ENCODE data around the gene TMEM190. TPM values are rescaled to one million over a fixed set of nuclear protein-coding genes. Genes with fewer than 3 reads are reported as not detected.
"Not testable (repeated sequence)": the region's sequence is repeated elsewhere in the genome, so short reads cannot be mapped to it uniquely, and the experiment has no call there.

The TMEM190 gene
- total and polyA plus RNA-seq, 12 donors = 0.55 to 63.0 (median 1.7) TPM; not detected in 6

GRCh38 chr19:55410168-55410567, 33.5 kb downstream of the TMEM190 start:
- Histone ChIP-seq H3K9me3 (replicated peaks in 1 of 3) (no peaks in the 10 kb centered on the region), H3K4me1 (replicated peaks in 1 of 2) (peaks cover 6 to 24% of the 10 kb centered on the region in 2 donors), H3K36me3 (replicated peaks in 1 of 2) (peaks cover 0 to 8% of the 10 kb centered on the region in 2 donors), H3K27ac (no peak overlapping the region), H3K4me3 (no peak overlapping the region), H3K27me3 (no peaks in the 10 kb centered on the region)
- WGBS, 4 donors = 94 to 97% (median 96%) methylated on average over 2 of the region's 2 CpGs
- TF ChIP-seq CTCF (IDR thresholded peaks at IDR 0.05) = no peak
- TF ChIP-seq POLR2A (IDR thresholded peaks at IDR 0.05) = no peak
- intact Hi-C loops (cut with DNase I) = loop anchor here (10.0 kb wide), 2 partner anchors 115 to 265 kb away; partner anchors contain the start of gene TNNT1 (in 1 of the 2)
- DNase-seq = no peak

- Histone ChIP-seq H3K36me3 (replicated peaks in 1 of 2) (no peaks in the 10 kb centered on the region), H3K4me3 (no peak overlapping the region), H3K4me1 (replicated peaks in 1 of 2) (no peaks in the 10 kb centered on the region), H3K27me3 (no peaks in the 10 kb centered on the region), H3K9me3 (replicated peaks in 1 of 3) (no peaks in the 10 kb centered on the region), H3K27ac (no peak overlapping the region)
- WGBS, 4 donors = 11 to 19% (median 16%) methylated on average over 7 of the region's 7 CpGs
- DNase-seq = peak; percentile 67 to 82 (median 76)
- TF ChIP-seq CTCF (IDR thresholded peaks at IDR 0.05) (peak; percentile 69 to 86 (median 76)), POLR2A (IDR thresholded peaks at IDR 0.05) (no peak)
- intact Hi-C loops (cut with DNase I) = loop anchor here (5.0 to 10.0 kb wide), 3 partner anchors 123 to 276 kb away; partner anchors contain the start of gene TNNT1 (in 1 of the 2)
These were observed 41.6 kb downstream of the TMEM190 start for GRCh38 chr19:55418185-55418584.

GRCh38 chr19:55419103-55419502, 42.5 kb downstream of the TMEM190 start:
- DNase-seq = no peak
- no peak overlapping the region for H3K27ac ChIP-seq
- 48 to 75% (median 59%) methylated on average over 3 to 5 of the region's 5 CpGs for WGBS, 4 donors
- no peaks in the 10 kb centered on the region for H3K27me3 ChIP-seq
- no peaks in the 10 kb centered on the region for H3K4me1 ChIP-seq (replicated peaks in 1 of 2)
- H3K36me3 ChIP-seq (replicated peaks in 1 of 2) = no peaks in the 10 kb centered on the region
- TF ChIP-seq POLR2A (IDR thresholded peaks at IDR 0.05) = no peak
- no peak for TF ChIP-seq CTCF (IDR thresholded peaks at IDR 0.05)
- intact Hi-C loops (cut with DNase I) = loop anchor here (5.0 to 10.0 kb wide), 3 partner anchors 124 to 277 kb away; partner anchors contain the start of gene TNNT1 (in 1 of the 2)
- H3K9me3 ChIP-seq (replicated peaks in 1 of 3) = no peaks in the 10 kb centered on the region
- no peak overlapping the region for H3K4me3 ChIP-seq

DNA sequence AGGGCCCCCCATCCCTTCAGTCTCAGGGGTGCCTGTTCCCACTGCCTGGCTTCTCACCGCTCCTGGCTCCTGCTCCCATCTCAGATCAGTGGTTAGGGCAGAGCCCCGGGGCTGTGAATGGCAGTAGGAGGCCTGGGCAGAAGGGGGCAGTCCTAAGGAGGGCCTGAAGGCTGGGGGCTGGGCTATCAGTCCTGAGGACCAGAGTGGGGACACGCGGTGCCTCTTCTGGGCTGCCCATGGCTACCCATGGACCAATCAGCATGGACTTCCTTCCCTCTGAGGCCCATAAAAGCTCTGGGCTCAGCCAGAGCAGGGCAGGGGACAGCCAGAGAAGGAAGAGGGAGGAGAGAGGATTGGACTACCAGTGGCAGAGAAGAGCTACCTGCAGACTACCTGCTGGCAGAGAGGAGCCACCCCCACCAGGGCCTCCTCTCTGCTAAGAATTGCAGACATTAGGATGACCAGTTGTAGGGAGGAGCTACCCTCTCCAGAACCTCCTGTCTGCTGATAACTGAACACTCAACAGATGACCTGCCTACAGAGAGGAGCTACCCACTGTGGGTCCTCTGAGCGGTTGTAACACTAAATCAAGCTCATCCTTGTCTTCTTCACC, 43.1 kb downstream of the TMEM190 start:
- no peak for TF ChIP-seq CTCF (IDR thresholded peaks at IDR 0.05)
- TF ChIP-seq POLR2A (IDR thresholded peaks at IDR 0.05) = no peak
- H3K27me3 ChIP-seq = no peaks in the 10 kb centered on the region
- no peak overlapping the region for H3K27ac ChIP-seq
- WGBS, 4 donors = 59 to 75% (median 70%) methylated on average over 3 to 5 of the region's 5 CpGs
- DNase-seq = no peak
- H3K4me1 ChIP-seq (replicated peaks in 1 of 2) = no peaks in the 10 kb centered on the region
- intact Hi-C loops (cut with DNase I) = loop anchor here (5.0 to 10.0 kb wide), 3 partner anchors 125 to 277 kb away; partner anchors contain the start of gene TNNT1 (in 1 of the 2)
- H3K4me3 ChIP-seq = no peak overlapping the region
- H3K9me3 ChIP-seq (replicated peaks in 1 of 3) = no peaks in the 10 kb centered on the region
- no peaks in the 10 kb centered on the region for H3K36me3 ChIP-seq (replicated peaks in 1 of 2)

- DNase-seq; H3K9me3 ChIP-seq (replicated peaks in 1 of 3); H3K4me3 ChIP-seq; H3K4me1 ChIP-seq (replicated peaks in 1 of 2); H3K36me3 ChIP-seq (replicated peaks in 1 of 2); intact Hi-C loops (cut with DNase I); H3K27me3 ChIP-seq; H3K27ac ChIP-seq: not testable (repeated sequence)
- 46 to 64% (median 62%) methylated on average over 4 of the region's 4 CpGs for WGBS, 4 donors
These were observed 44.7 kb downstream of the TMEM190 start for GRCh38 chr19:55421281-55421680.
